HTERT RPE-1 (cell line): ENCODE results near the gene ANO2.

Source experiments
- in situ Hi-C: fragments of 300-500 bp; cut with MboI; formaldehyde crosslinking; loops from 4 replicates; pipeline ENCODE4 v1.14.3; 2020; ENCODE audit warnings: low sequenced_read_pairs

Gene ANO2

GRCh38 chr12:5921027-5921909, 23.8 kb downstream of the ANO2 start:
- in situ Hi-C loops = no loop called here

DNA sequence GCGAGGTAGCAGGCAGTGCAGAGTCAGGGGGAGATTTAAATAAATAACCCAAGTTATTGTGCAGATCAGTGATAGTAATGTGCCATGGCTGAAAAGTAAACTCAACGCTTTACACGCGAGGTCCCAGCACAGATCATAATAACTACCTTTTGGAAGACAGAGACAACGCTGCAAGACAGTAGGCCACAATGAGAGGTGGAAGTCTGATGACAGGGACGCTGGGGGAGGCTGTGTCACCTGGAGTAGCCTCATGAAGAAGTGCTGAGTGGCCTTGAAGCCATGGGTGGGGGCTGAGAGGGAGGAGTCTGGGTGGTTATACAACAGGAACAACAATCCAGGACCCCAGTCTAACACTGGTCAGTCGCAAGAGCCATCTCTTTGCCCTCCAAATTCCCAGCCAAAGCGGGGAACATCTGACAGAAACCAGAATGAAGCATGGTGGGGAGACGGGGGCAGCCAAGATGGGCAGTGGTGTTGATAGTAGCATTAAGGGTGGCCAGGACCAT, 28.2 kb downstream of the ANO2 start:
- in situ Hi-C loops = no loop called here

- in situ Hi-C loops = no loop called here
Observed at GRCh38 chr12:5915511-5915910, 29.5 kb downstream of the ANO2 start.

DNA sequence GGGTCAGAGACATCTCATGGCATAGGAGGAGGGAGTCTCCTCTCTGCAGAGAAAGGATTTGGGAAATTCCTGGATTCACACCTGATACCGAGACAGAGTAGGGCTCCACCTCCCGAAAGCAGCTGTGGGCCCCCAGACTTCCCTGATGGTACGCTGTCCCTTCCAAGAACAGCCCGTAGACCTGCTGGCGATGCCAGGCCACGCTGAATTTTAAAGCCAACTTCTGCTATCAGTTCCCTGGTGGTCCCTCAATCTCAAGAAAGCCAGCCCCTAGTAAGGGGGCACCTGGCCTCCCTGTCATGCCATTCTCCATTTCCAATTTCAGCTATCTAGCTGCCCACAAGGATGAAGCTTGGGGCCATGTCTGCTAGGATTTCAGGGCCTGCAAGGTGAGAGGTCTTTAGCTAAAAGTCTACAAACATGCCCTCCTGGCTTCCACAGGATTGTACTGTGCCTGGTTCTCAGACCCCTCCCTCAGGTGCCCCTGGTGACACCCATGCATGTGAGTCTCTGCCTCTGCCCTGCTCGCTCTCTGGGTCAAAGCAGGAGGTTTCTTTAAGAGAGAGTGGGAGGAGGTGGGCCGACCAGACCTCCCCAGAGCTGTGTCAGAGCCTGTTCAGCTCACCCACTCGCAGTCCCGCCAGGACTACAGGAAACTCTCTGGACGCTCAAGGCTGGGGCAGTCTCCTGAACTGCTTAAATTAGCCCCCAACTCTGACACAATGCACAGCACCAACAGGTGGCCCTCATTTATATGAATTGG, 30.5 kb downstream of the ANO2 start:
- in situ Hi-C loops = no loop called here

DNA sequence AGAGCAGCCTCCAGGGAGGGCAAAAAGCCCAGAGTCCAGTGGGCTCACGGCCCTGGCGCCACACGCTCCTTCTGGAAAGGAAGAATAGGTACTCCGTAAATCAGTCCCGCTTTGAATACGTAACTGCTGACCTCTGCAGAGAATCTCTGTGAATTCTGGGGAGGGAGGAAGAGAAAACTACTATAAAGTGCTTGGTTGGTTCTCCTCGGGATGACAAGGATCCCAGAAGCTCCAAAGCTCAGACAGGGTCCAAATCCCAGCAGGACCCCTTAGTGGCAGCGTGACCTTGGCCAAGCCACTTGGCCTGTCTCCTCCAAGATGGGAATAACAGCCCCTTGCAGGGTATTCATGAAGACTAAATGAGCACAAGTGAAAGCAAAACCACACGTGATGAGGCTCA, 31.7 kb downstream of the ANO2 start:
- in situ Hi-C loops = no loop called here

- in situ Hi-C loops = no loop called here
Observed at GRCh38 chr12:5912437-5913334, 32.4 kb downstream of the ANO2 start.

DNA sequence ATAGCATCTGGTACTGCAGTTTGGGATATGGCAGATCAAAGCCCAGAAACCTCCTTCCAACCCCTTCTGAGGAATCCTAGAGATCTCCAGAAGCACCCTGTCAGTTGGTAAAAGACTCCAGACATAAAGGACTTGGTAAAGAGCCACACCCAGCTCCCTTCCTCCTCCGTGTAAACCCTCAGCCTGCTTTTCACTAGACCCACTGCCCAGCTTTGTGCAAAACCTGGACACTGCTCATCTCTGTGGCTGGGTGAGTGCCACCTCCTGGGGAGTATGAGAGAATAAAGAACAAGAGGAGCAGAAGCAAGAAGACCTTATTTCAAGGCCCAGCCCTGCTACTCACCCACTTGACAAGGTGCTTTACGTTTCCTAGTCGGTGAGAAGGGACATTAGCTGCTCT, 33.0 kb downstream of the ANO2 start:
- in situ Hi-C loops = no loop called here

DNA sequence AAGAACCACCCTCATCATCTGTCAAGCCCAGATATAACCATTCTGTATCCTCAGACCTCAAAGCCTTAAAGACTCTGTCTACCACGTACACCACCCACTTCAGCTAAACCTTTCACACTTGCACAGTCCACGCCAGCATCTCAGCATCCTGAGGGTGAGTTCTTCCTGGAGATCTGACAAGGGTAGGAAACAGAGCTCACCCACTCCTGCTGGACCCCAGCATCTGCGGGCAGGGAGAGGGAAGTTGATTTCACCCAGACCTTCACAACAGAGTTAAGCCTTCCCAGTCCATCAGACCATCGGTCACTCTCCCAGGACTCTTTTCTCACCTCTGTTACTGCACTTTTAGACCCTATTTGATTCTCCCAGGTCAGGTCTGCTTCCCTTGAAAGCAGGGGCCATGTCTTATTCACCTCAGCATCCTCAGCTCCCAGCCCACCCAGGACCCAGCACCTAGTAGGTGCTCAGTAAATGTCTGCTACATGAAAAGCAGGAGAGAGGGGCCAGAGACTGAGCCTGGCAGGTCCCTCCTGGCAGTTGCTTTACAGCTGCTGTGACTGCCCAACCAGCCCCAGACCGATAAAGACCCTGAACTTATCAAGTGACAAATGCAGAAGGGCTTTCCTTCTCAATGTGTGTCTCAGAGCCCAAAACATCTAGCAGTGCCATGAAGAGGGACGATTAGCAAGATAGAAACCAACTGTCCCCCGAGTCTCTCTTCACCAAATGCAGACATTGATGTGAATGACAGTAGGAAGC, 34.1 kb downstream of the ANO2 start:
- in situ Hi-C loops = no loop called here

DNA sequence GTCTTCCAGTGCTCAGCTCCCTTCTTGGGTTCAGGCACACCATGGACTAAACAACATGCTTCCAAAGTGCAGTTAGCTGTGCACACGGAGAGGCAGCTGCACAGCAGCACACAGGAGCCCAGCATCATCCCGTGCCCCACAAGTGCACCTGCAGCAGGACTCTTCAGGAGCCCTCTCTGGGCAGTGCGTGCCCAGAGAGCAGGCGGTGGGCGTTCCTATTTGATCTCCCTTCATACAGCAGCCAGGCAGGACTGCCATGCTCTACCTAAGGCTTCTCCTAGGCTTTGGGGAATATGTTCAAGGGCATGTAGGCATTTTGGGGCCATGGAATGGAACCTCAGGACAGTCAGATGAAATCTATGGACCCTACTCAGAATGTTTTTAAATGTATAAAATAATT, 35.5 kb downstream of the ANO2 start:
- in situ Hi-C loops = no loop called here

GRCh38 chr12:5908251-5908650, 36.8 kb downstream of the ANO2 start:
- in situ Hi-C loops = no loop called here

GRCh38 chr12:5907807-5908206, 37.3 kb downstream of the ANO2 start:
- in situ Hi-C loops = no loop called here

DNA sequence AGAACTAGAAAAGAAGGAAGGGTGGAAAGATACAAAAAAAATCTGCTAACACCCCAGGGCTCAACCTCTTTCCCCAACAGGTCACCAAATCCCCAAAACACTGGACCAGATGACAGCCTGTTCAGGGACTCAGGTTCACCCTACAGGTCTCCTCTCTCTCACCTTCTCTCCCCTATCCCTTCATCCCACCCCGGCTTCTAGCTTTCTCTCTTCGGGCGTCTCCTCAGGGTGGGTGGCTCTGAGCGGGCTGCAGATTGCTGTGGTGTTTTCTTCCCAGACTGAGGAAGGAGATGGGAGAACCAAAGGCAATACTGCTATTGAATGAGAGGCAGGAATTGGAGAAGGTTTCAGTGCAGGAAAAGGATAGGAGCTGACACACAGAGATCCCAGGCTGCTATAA, 39.3 kb downstream of the ANO2 start:
- in situ Hi-C loops = no loop called here

DNA sequence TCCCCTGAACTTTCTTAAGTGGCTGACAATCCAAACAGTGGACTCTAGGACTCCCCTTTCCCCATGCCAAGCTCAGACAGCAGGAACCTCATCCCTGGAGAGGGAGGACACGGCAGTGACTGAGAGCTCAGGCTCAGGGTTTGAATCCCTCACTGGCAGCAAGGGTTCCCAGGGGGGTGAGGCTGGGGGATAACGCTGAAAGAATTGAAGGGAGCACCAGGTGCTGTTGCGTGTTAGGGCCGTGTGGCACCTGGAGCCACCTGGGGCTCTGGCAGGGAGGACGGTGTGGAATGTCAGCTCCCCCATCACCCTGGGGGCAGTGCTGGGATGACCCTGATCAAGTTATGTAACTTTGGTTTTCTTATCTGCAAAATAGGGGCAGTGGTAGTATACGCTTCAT, 40.1 kb downstream of the ANO2 start:
- in situ Hi-C loops = no loop called here

DNA sequence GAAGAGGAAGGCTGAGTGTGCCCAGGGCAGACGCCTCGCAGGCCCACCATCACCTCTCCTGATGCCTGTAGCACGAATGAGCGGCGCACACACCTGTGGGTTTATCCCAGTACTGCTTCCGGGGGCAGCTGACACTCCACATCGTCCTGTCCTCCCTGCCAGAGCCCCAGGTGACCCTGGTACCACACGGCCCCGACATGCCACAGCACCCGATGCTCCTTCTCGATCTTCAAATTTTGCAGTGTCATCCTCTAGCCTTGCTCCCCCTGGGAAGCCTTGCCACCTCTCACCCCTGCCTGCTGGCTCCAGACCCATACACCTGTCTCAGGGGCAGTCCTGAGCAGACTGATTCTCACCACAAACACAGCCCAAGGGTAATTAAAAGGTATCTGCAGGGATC, 40.6 kb downstream of the ANO2 start:
- in situ Hi-C loops = no loop called here

DNA sequence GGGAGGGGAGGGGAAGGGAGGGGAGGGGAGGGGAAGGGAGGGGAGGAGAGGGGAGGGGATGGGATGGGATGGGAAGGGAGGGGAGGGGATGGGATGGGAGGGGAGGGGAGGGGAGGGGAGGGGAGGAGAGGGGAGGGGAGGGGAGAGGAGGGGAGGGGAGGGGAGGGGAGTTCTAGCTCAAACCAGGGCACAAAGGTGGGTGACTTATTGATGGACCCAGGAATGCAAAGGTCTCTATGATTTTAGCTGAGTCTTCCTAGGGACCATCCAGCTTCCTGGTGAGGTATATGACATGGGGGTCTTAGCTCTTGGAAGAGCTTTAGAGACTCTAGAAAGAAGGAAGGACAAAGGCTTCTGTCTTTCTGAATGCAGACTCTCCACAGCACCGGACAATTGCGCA, 42.3 kb downstream of the ANO2 start:
- in situ Hi-C loops = no loop called here

- in situ Hi-C loops = no loop called here
Observed at GRCh38 chr12:5901416-5901815, 43.6 kb downstream of the ANO2 start.

DNA sequence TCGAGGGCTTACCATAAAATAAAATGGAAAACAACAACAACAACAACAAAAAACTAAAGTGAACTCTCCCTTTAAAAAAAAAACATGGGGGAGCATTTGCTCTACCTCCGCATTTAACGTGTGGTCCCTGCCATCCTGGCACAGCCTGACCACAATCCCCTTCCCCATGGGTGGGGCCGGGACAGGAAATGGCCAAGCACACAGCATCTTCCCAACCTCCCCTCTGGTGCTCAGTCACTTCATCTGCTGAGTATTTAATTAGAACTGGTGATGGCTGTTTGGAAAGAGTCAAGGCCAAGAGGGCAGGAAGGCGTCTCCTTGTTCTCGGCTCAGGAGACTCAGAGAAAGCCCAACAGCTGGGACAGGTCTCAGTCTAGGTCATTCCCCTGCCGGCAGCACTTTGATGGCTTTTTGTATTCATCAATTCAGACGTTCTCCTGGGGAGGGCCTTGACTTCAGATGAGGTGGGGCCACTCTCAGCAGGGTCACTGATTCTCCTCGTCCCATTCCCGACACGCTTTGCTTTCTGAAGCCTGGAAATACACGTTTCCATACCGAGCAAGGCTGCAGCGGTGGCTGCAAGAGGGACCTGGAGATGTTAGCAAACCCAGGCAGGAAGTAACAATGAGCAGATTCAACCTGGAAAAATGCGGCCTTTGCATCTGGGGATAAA, 44.4 kb downstream of the ANO2 start:
- in situ Hi-C loops = no loop called here

- in situ Hi-C loops = no loop called here
Observed at GRCh38 chr12:5900076-5900475, 45.0 kb downstream of the ANO2 start.

- in situ Hi-C loops = no loop called here
Observed at GRCh38 chr12:5899675-5900074, 45.4 kb downstream of the ANO2 start.

- in situ Hi-C loops = no loop called here
Observed at GRCh38 chr12:5898874-5899273, 46.2 kb downstream of the ANO2 start.
